OCI-LY1 (cell line): ENCODE measurements around the gene LRRC56.

Experiments used
- CTCF ChIP-seq: fragments of 200-600 bp; sonication (generic), shearing (Covaris generic); IDR thresholded peaks from 2 replicates; pipeline ENCODE4 v1.5.1; 2017; ENCODE audit warnings: mild to moderate bottlenecking, antibody characterized with exemption, low read length, moderate library complexity, mixed read lengths
- EZH2 ChIP-seq: fragments of 200-600 bp; sonication (generic), shearing (Covaris generic); IDR thresholded peaks from 2 replicates; pipeline ENCODE4 v1.8.0; 2017; ENCODE audit warnings: borderline replicate concordance, mixed run types, mild to moderate bottlenecking, antibody characterized with exemption, low read length, moderate library complexity, mixed read lengths

DNA sequence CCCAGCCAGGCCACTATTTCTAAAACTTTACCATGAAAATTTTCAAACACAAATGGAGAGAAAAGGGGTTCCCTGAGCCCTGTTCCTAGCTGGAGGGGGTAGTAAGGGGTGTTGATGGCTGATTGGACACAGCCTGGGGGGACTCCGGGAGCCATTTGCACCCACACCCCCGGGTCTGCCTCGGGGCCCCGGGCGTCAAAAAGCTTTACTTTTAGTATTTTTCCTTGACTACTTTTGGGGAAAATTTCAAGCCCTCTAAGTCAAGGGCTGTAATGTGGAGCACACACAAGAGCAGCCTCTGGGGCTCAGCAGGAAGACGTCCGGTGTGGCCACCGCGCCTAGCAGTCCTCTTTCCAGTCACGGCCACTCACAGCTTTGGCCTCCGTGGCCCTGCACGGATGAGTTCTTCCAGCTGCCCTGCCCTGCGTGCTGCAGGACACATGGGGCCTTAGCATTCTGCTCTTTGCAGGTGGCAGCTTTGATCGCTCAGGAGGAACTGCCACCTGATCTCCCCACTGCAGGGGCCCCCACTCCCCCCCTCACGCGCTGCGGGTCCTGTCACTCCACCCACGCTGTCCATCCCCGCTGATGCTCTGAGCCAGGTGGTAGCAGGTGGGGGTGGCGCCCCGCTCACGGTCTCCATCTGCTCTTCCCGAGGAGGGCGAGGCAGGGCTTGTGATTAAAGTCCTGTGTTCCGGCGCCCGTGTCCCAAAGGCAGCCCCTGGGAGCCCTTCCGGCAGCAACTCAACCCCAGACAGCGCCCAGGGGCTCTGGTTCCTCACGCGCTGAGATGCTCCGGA, 44.7 kb upstream of the LRRC56 start:
- no peak for TF ChIP-seq CTCF
- TF ChIP-seq EZH2 = no peak
